CD4-positive, alpha-beta T cell (primary cell): ENCODE data around the gene RPL31. TPM values are rescaled to one million over a fixed set of nuclear protein-coding genes. Genes with fewer than 3 reads are reported as not detected.
A peak's percentile ranks its signal among the peaks of the same experiment; 100 is the strongest.

Experiments used
- ATAC-seq: fragments of 200-7000 bp; cut with Tn5 transposase; one replicate; pipeline ENCODE4 v1.10.0; 2022; ENCODE audit warnings: mild to moderate bottlenecking; ENCODE audit not compliant: poor library complexity
- CTCF ChIA-PET: fragments of 350-600 bp; sonication (Branson Sonifier 250); formaldehyde crosslinking; loops from one replicate; lab custom pipeline; 2021; ENCODE audit warnings: antibody characterized with exemption, inconsistent platforms; lab: Charles Lee
- POLR2A ChIA-PET: fragments of 350-600 bp; sonication (Branson Sonifier 250); formaldehyde crosslinking; loops from one replicate; lab custom pipeline; 2021; ENCODE audit warnings: antibody characterized with exemption, inconsistent platforms; lab: Charles Lee
- DNase-seq, 14 experiments: peaks; one replicate each; pipeline ENCODE4 v3.0.0-alpha.2; 2013 to 2020; ENCODE audit warnings: mixed read lengths in 2 of 14
- H3K27ac ChIP-seq, 2 donors: one replicate each; pipeline versions ENCODE4 v1.5.1 to v1.7.0; 2013; ENCODE audit warnings: low read length in 2 of 2, low read depth in 1 of 2, mild to moderate bottlenecking in 1 of 2
- H3K27me3 ChIP-seq, 2 experiments: 1 replicate in 1 of 2; 2 replicates in 1 of 2; pipeline versions ENCODE4 v1.6.1 to v1.7.0; 2013; ENCODE audit warnings: low read length in 2 of 2, control low read depth in 1 of 2, mild to moderate bottlenecking in 1 of 2, moderate library complexity in 1 of 2; ENCODE audit not compliant: insufficient read depth in 2 of 2, control insufficient read depth in 1 of 2
- H3K36me3 ChIP-seq: one replicate; pipeline ENCODE4 v1.6.1; 2013; ENCODE audit warnings: low read length, control low read depth; ENCODE audit not compliant: insufficient read depth
- H3K4me1 ChIP-seq: one replicate; pipeline ENCODE4 v1.6.1; 2013; ENCODE audit warnings: low read length, control low read depth; ENCODE audit not compliant: insufficient read depth
- H3K4me3 ChIP-seq: one replicate; pipeline ENCODE4 v1.5.1; 2013; ENCODE audit warnings: mild to moderate bottlenecking, low read length, moderate library complexity
- H3K9me3 ChIP-seq, 2 experiments: 1 replicate in 1 of 2; 2 replicates in 1 of 2; pipeline versions ENCODE4 v1.6.1 to v1.7.0; 2013; ENCODE audit warnings: low read length in 2 of 2, mild to moderate bottlenecking in 2 of 2, control low read depth in 1 of 2, moderate library complexity in 1 of 2; ENCODE audit not compliant: control insufficient read depth in 1 of 2, insufficient read depth in 1 of 2
- H3K27ac Mint-ChIP-seq: one replicate; pipeline ENCODE4 v1.8.0; 2020; ENCODE audit warnings: mixed read lengths
- H3K27me3 Mint-ChIP-seq: one replicate; pipeline ENCODE4 v1.8.0; 2021; ENCODE audit warnings: mixed read lengths
- H3K36me3 Mint-ChIP-seq: one replicate; pipeline ENCODE4 v1.8.0; 2021; ENCODE audit warnings: low read depth, mixed read lengths
- H3K4me1 Mint-ChIP-seq: one replicate; pipeline ENCODE4 v1.8.0; 2021; ENCODE audit warnings: low read depth, mixed read lengths
- H3K4me3 Mint-ChIP-seq: one replicate; pipeline ENCODE4 v1.8.0; 2020; ENCODE audit warnings: mild to moderate bottlenecking, mixed read lengths
- H3K9me3 Mint-ChIP-seq: one replicate; pipeline ENCODE4 v1.8.0; 2020; ENCODE audit warnings: mixed read lengths
- CTCF ChIP-seq: fragments of 200-600 bp; IDR thresholded peaks from one replicate; pipeline ENCODE4 v1.8.0; 2022; ENCODE audit warnings: antibody characterized with exemption, mild to moderate bottlenecking
- intact Hi-C, 2 experiments: fragments of 100-400 bp; cut with DNase I in 1 of 2; cut with micrococcal nuclease in 1 of 2; formaldehyde crosslinking; loops; one replicate each; pipeline versions ENCODE4 v1.15.1 to v1.9.0; 2023 to 2025; cut with DNase I, micrococcal nuclease
- total RNA-seq, 174 experiments: library from RNA in 2 of 174; stranded (reverse) in 2 of 174; gene quantifications; one replicate each; pipeline ENCODE4 v1.2.3 and lab custom pipeline; 2021 to 2026

The RPL31 gene
- total RNA-seq, 2 experiments from 2014 or later, result 2,901 to 2,913 TPM

- intact Hi-C loops, result loop anchor here in 1 of 2 experiments (2.0 kb wide), 1 partner anchor 147 kb away; no protein-coding TSS in a partner anchor
- peaks cover 36% of the 10 kb centered on the region for H3K4me1 ChIP-seq
- Mint-ChIP-seq H3K36me3 (peaks cover 86% of the 10 kb centered on the region), H3K4me3 (no peak overlapping the region), H3K27ac (peak overlapping the region; percentile 3), H3K4me1 (peaks cover 66% of the 10 kb centered on the region), H3K27me3 (no peaks in the 10 kb centered on the region), H3K9me3 (no peaks in the 10 kb centered on the region)
- no peak for TF ChIP-seq CTCF
- H3K27ac ChIP-seq, result no peak overlapping the region
- CTCF ChIA-PET, result no interaction called here
- no peaks in the 10 kb centered on the region for H3K9me3 ChIP-seq
- POLR2A ChIA-PET, result interaction anchor here (1.1 kb wide), 1 partner anchor 17 kb away, joined by 3 read pairs; no protein-coding TSS in a partner anchor
- H3K36me3 ChIP-seq, result peaks cover 69% of the 10 kb centered on the region
- no peaks in the 10 kb centered on the region for H3K27me3 ChIP-seq
- ATAC-seq (no peak), DNase-seq (no peak)
- no peak overlapping the region for H3K4me3 ChIP-seq
Observed at GRCh38 chr2:101006065-101006715, 4.1 kb downstream of the RPL31 start.

DNA sequence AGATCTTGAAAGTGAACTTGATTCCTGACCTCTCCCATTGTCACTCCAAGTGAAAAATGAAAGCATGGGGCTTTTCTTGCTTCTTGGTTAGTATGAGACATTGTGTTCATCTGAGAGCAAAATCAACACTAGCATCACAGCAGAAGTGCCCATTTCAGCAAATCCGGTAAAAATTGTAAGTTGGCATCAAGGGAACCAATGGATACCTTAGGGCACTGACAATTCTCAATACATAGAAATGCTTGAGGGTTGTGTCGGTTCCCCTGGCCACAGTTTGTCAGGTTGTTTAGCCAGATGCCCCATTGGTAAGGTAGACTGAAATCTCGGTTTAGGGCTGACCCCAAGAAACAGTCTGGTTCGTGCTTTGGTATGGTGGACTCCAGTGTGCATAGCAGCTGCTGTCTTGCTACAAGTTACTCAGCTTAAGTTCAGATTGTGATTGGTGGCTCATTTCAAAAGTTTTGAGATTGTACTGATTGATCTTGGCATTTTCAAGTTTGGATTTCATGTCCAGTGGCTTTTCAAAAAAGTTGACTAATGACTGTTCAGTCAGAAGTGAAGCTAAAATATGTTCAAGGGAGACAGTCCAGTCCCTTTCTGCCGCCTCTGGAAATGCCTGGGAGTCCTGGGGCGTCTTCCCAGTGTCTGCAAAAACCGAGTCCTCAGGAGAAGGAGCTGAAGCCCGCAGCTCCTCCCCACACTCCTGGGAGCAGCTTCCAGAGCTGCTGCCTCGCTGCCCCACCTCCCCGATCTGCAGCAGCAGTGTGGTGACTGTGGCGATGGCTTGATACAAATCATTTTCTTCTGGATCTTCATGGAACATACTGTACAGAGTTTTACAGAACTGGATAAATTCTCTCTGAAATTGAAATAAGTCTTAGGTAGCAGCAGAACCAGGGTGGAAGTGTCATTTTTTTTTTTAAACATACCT, 5.6 kb downstream of the RPL31 start:
- no peaks in the 10 kb centered on the region for H3K9me3 ChIP-seq
- CTCF ChIA-PET, result no interaction called here
- Mint-ChIP-seq H3K36me3 (peaks cover 89% of the 10 kb centered on the region), H3K4me1 (peaks cover 60% of the 10 kb centered on the region), H3K27me3 (no peaks in the 10 kb centered on the region), H3K4me3 (peak overlapping the region; percentile 8), H3K9me3 (no peaks in the 10 kb centered on the region), H3K27ac (peak overlapping the region; percentile 26)
- H3K27ac ChIP-seq, result no peak overlapping the region
- peaks cover 27% of the 10 kb centered on the region for H3K4me1 ChIP-seq
- no peaks in the 10 kb centered on the region for H3K27me3 ChIP-seq
- POLR2A ChIA-PET, result interaction anchor here (0.6 kb wide), 1 partner anchor 445 kb away, joined by 4 read pairs; no protein-coding TSS in a partner anchor
- intact Hi-C loops, result loop anchor here in 1 of 2 experiments (2.0 kb wide), 1 partner anchor 145 kb away; no protein-coding TSS in a partner anchor
- no peak for ATAC-seq
- TF ChIP-seq CTCF, result no peak
- H3K36me3 ChIP-seq, result peaks cover 76% of the 10 kb centered on the region
- H3K4me3 ChIP-seq, result no peak overlapping the region
- DNase-seq, result no peak

DNA sequence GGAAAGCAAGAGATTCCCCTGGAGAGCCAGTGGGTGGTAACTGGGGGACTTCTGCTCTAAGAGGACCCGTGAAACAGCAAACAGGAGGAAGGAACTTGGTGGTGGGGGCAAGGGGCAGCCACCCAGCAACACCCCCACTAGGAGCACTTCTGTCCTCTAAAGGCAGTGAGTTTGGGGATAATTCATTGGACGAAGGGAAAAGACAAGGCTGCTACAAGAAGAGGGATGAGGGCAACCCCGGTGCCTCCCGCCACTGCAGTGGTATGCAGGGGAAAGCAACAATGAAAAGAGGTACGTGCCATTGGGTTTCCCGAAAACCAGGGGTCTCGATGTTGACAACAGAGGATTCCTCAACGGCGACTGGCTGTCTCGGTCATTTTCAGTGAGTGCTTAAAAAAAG, 9.1 kb downstream of the RPL31 start:
- Mint-ChIP-seq H3K36me3 (peaks cover 74% of the 10 kb centered on the region), H3K4me1 (peaks cover 26% of the 10 kb centered on the region), H3K27ac (no peak overlapping the region), H3K9me3 (no peaks in the 10 kb centered on the region), H3K4me3 (no peak overlapping the region), H3K27me3 (no peaks in the 10 kb centered on the region)
- intact Hi-C loops, result no loop called here
- ATAC-seq, result no peak
- H3K36me3 ChIP-seq, result peaks cover 44% of the 10 kb centered on the region
- no peak overlapping the region for H3K27ac ChIP-seq
- POLR2A ChIA-PET, result no interaction called here
- no peaks in the 10 kb centered on the region for H3K9me3 ChIP-seq
- no peak overlapping the region for H3K4me3 ChIP-seq
- TF ChIP-seq CTCF, result no peak
- no peaks in the 10 kb centered on the region for H3K4me1 ChIP-seq
- CTCF ChIA-PET, result no interaction called here
- no peak for DNase-seq
- no peaks in the 10 kb centered on the region for H3K27me3 ChIP-seq
